Endothelial cell of umbilical vein (primary cell): Measurements from ENCODE around the gene HDAC11. TPM values are rescaled to one million over a fixed set of nuclear protein-coding genes. Genes with fewer than 3 reads are reported as not detected.

ENCODE experiments used
- BruUV-seq: library from RNA; stranded (reverse); fragments of 400-500 nt; replicated peaks from 2 replicates; lab custom pipeline; 2021; lab: Mats Ljungman, UMichigan
- CTCF ChIA-PET: fragments of 300-600, 350-600 bp; sonication (Branson Sonifier 250); formaldehyde crosslinking; loops from one replicate; lab custom pipeline; 2021; ENCODE audit warnings: antibody characterized with exemption, inconsistent platforms; lab: Charles Lee
- POLR2A ChIA-PET: fragments of 300-600, 350-600 bp; sonication (Branson Sonifier 250); formaldehyde crosslinking; loops from one replicate; lab custom pipeline; 2021; ENCODE audit warnings: antibody characterized with exemption, inconsistent platforms; lab: Charles Lee
- DNase-seq: peaks from one replicate; pipeline ENCODE4 v3.0.0-alpha.2; 2011; ENCODE audit warnings: low read depth, low spot score
- FAIRE-seq: peaks from 2 replicates; lab custom pipeline; 2011; peaks lifted over from hg19 to GRCh38; lab: Jason Lieb, UNC
- H2AFZ ChIP-seq: 2 replicates; pipeline ENCODE4 v1.6.0; 2012; ENCODE audit warnings: low read depth, low read length, control low read depth, inconsistent platforms
- H3K27ac ChIP-seq: 2 replicates; pipeline ENCODE4 v1.5.1; 2011; ENCODE audit warnings: low read depth, mild to moderate bottlenecking, control low read depth, low read length, moderate library complexity; ENCODE audit not compliant: insufficient read depth
- H3K27me3 ChIP-seq, 2 experiments: 2 replicates each; pipeline versions ENCODE4 v1.6.0 to v1.6.1; 2011; ENCODE audit warnings: low read length in 2 of 2, mixed read lengths in 1 of 2; ENCODE audit not compliant: control insufficient read depth in 2 of 2, insufficient read depth in 2 of 2
- H3K36me3 ChIP-seq, 2 experiments: 2 replicates in 1 of 2; 3 replicates in 1 of 2; pipeline ENCODE4 v1.5.1; 2011; ENCODE audit warnings: low read length in 2 of 2, mild to moderate bottlenecking in 1 of 2, moderate library complexity in 1 of 2; ENCODE audit not compliant: control insufficient read depth in 2 of 2, insufficient read depth in 2 of 2; ENCODE audit errors: extremely low read depth in 1 of 2
- H3K4me1 ChIP-seq: 3 replicates; pipeline ENCODE4 v1.5.1; 2011; ENCODE audit warnings: mild to moderate bottlenecking, low read length; ENCODE audit not compliant: control insufficient read depth, insufficient read depth; ENCODE audit errors: extremely low read depth
- H3K4me2 ChIP-seq: 2 replicates; pipeline ENCODE4 v1.6.1; 2011; ENCODE audit warnings: low read length, control low read depth, mixed read lengths; ENCODE audit not compliant: insufficient read depth
- H3K4me3 ChIP-seq, 3 experiments: fragments of 200-600 bp in 1 of 3; sonication (generic), shearing (Covaris generic) in 1 of 3; replicated peaks in 1 of 3; 2 replicates each; pipeline ENCODE4 v1.5.1; 2011 to 2016; ENCODE audit warnings: control low read depth in 3 of 3, low read length in 3 of 3, mild to moderate bottlenecking in 2 of 3, inconsistent platforms in 1 of 3, low read depth in 1 of 3, moderate library complexity in 1 of 3; ENCODE audit not compliant: insufficient read depth in 1 of 3
- H3K79me2 ChIP-seq: 2 replicates; pipeline ENCODE4 v1.6.0; 2012; ENCODE audit warnings: low read length, inconsistent platforms; ENCODE audit not compliant: control insufficient read depth, insufficient read depth
- H3K9ac ChIP-seq: replicated peaks from 2 replicates; pipeline ENCODE3; 2011; ENCODE audit warnings: low read length, control low read depth; ENCODE audit not compliant: insufficient read depth; ENCODE audit errors: extremely low read depth
- H3K9me1 ChIP-seq: replicated peaks from 3 replicates; pipeline ENCODE4 v1.6.0; 2011; ENCODE audit warnings: mild to moderate bottlenecking, low read length; ENCODE audit not compliant: control insufficient read depth, insufficient read depth; ENCODE audit errors: extremely low read depth
- H3K9me3 ChIP-seq: replicated peaks from 2 replicates; pipeline ENCODE4 v1.5.1; 2012; ENCODE audit warnings: low read length, inconsistent platforms; ENCODE audit not compliant: control insufficient read depth, insufficient read depth
- H4K20me1 ChIP-seq: replicated peaks from 2 replicates; pipeline ENCODE3; 2011; ENCODE audit warnings: mild to moderate bottlenecking, low read length; ENCODE audit not compliant: control insufficient read depth, insufficient read depth; ENCODE audit errors: extremely low read depth
- CTCF ChIP-seq, 2 donors: IDR thresholded peaks; 1 replicate in 1 of 2; 2 replicates in 1 of 2; pipeline ENCODE4 v1.5.1; 2011; ENCODE audit warnings: low read length in 2 of 2, mild to moderate bottlenecking in 2 of 2, moderate library complexity in 2 of 2, control low read depth in 1 of 2, inconsistent platforms in 1 of 2, low read depth in 1 of 2; ENCODE audit not compliant: insufficient read depth in 1 of 2; ENCODE audit errors: extremely low read depth in 1 of 2
- EZH2 ChIP-seq: IDR thresholded peaks from 2 replicates; pipeline ENCODE4 v1.6.1; 2012; ENCODE audit warnings: borderline replicate concordance, low read depth, mild to moderate bottlenecking, moderate library complexity, low read length, inconsistent platforms; ENCODE audit not compliant: severe bottlenecking
- FOS ChIP-seq: IDR thresholded peaks from 2 replicates; pipeline ENCODE4 v1.6.1; 2011; ENCODE audit warnings: mild to moderate bottlenecking, low read length, moderate library complexity, borderline replicate concordance; ENCODE audit not compliant: insufficient read depth
- GATA2 ChIP-seq: IDR thresholded peaks from 2 replicates; pipeline ENCODE4 v1.7.0; 2011; ENCODE audit warnings: low read depth, mild to moderate bottlenecking, moderate library complexity, mixed read lengths, low read length; ENCODE audit not compliant: insufficient read length, insufficient read depth
- JUN ChIP-seq: IDR thresholded peaks from 2 replicates; pipeline ENCODE4 v1.6.1; 2011; ENCODE audit warnings: borderline replicate concordance, low read depth; ENCODE audit not compliant: insufficient read length, insufficient read depth
- MAX ChIP-seq: IDR thresholded peaks from 2 replicates; pipeline ENCODE4 v1.6.1; 2011; ENCODE audit not compliant: insufficient read depth, insufficient read length
- MYC ChIP-seq: IDR thresholded peaks from one replicate; pipeline ENCODE4 v1.6.1; 2011; ENCODE audit warnings: mild to moderate bottlenecking, low read depth, low read length
- POLR2A ChIP-seq: IDR thresholded peaks from 2 replicates; pipeline ENCODE4 v1.6.1; 2012; ENCODE audit warnings: low read depth, mild to moderate bottlenecking, control low read depth, low read length
- POLR2AphosphoS5 ChIP-seq: IDR thresholded peaks from 2 replicates; pipeline ENCODE4 v1.6.1; 2012; ENCODE audit warnings: low read depth, mild to moderate bottlenecking, control low read depth, low read length, moderate library complexity; ENCODE audit not compliant: insufficient read depth
- dilution Hi-C: fragments of 300-500 bp; cut with MboI; formaldehyde crosslinking; loops from one replicate; pipeline ENCODE4 v1.15.0; 2019; ENCODE audit warnings: low sequenced_read_pairs; ENCODE audit not compliant: extremely low pct_ligation_motif_present
- intact Hi-C: fragments of 100-400 bp; cut with micrococcal nuclease; formaldehyde crosslinking; loops from one replicate; pipeline ENCODE4 v1.10.0; 2022
- polyA plus RNA-seq, 4 experiments: library from polyadenylated mRNA; depleted of rRNA in 3 of 4; stranded (reverse) in 3 of 4; unstranded in 1 of 4; fragments of >200 nt; gene quantifications; 2 replicates each; pipeline versions ENCODE4 v1.2.1 to v1.2.3, GENCODE V29; 2011 to 2012; ENCODE audit warnings: missing spikeins in 1 of 4
- total RNA-seq: library from RNA; stranded (reverse); gene quantifications from 2 replicates; pipeline ENCODE4 v1.2.3, GENCODE V29; 2021

The HDAC11 gene
- total and polyA plus RNA-seq, 2 donors (not counting 3 experiments of a cell fraction or from before 2014, with no cell fraction given), result 6.8 to 8.8 TPM

- Histone ChIP-seq H3K4me2 (no peak overlapping the region), H3K27ac (no peak overlapping the region), H3K4me3 (no peak overlapping the region), H3K27me3 (no peaks in the 10 kb centered on the region), H3K9me1 (no peaks in the 10 kb centered on the region), H3K9ac (no peak overlapping the region), H3K4me1 (peaks cover 4% of the 10 kb centered on the region), H3K79me2 (no peaks in the 10 kb centered on the region), H3K36me3 (no peaks in the 10 kb centered on the region), H3K9me3 (no peaks in the 10 kb centered on the region), H2AFZ (no peak overlapping the region), H4K20me1 (no peaks in the 10 kb centered on the region)
- DNase-seq (no peak), FAIRE-seq (no peak)
- dilution Hi-C loops (loop anchor here (25.0 kb wide), 1 partner anchor 387 kb away; no protein-coding TSS in a partner anchor), intact Hi-C loops (no loop called here)
- POLR2A ChIA-PET, result no interaction called here
- BruUV-seq, result no TSS peak
- CTCF ChIA-PET, result no interaction called here
- no peak for TF ChIP-seq EZH2
- TF ChIP-seq POLR2AphosphoS5, result no peak
- TF ChIP-seq JUN, result no peak
- TF ChIP-seq CTCF (IDR thresholded peaks at IDR 0.05; ENCODE audit: extremely low read depth in 1 of 2, insufficient read depth in 1 of 2, low read depth in 1 of 2, low read length in 2 of 2), result no peak
- no peak for TF ChIP-seq POLR2A
- TF ChIP-seq GATA2, result no peak
- TF ChIP-seq FOS, result no peak
- no peak for TF ChIP-seq MYC
- TF ChIP-seq MAX, result no peak
Observed at GRCh38 chr3:13474021-13474420, 6.1 kb upstream of the HDAC11 start.
